ENCODE data around the gene ZNF200. TPM values are rescaled to one million over a fixed set of nuclear protein-coding genes. Genes with fewer than 3 reads are reported as not detected.
"Not testable (repeated sequence)": the region's sequence is repeated elsewhere in the genome, so short reads cannot be mapped to it uniquely, and the experiment has no call there.

The ZNF200 gene
- total RNA-seq, 1 experiment from 2014 or later, result 5.0 TPM

- H3K79me2 ChIP-seq (ENCODE audit: low read length), result no peaks in the 10 kb centered on the region
- H3K9ac ChIP-seq (ENCODE audit: low read length), result no peak overlapping the region
- DNase-seq (peak; percentile 2), ATAC-seq (no peak; the same call in 1 of the 2 replicates)
- CTCF ChIA-PET, result no interaction called here
- no peaks in the 10 kb centered on the region for H3K9me3 ChIP-seq (ENCODE audit: low read length)
- H4K20me1 ChIP-seq (ENCODE audit: low read length), result no peaks in the 10 kb centered on the region
- no peaks in the 10 kb centered on the region for H3K36me3 ChIP-seq (ENCODE audit: low read depth, low read length)
- no peak overlapping the region for H3K4me2 ChIP-seq (ENCODE audit: low read length)
- POLR2A ChIA-PET (ENCODE audit: unreplicated experiment), result interaction anchor here (0.5 kb wide), 1 partner anchor 116 kb away, joined by 13 read pairs; no protein-coding TSS in a partner anchor
- no peaks in the 10 kb centered on the region for H3F3A ChIP-seq (ENCODE audit: low read length, unreplicated experiment)
- no peaks in the 10 kb centered on the region for H3K9me2 ChIP-seq (replicated peaks; ENCODE audit: low read length)
- no peaks in the 10 kb centered on the region for H3K27me3 ChIP-seq (ENCODE audit: low read length)
- H3K4me1 ChIP-seq (ENCODE audit: insufficient read depth, low read length), result no peaks in the 10 kb centered on the region
- BruUV-seq (replicated peaks), result no TSS peak
- TF ChIP-seq EZH2 (IDR thresholded peaks at IDR 0.05; ENCODE audit: low read length, unreplicated experiment), result no peak
- intact Hi-C loops (cut with micrococcal nuclease), result no loop called here
- no peak overlapping the region for H2AFZ ChIP-seq (ENCODE audit: low read length)
- no peak overlapping the region for H3K27ac ChIP-seq (ENCODE audit: low read length)
- H3K4me3 ChIP-seq (ENCODE audit: low read length), result no peak overlapping the region
These were observed 39.5 kb upstream of the ZNF200 start for GRCh38 chr16:3274490-3274889.

GRCh38 chr16:3271281-3271680 is 36.3 kb upstream of the ZNF200 start:
- DNase-seq; H3K9ac ChIP-seq (ENCODE audit: low read length); H3K4me2 ChIP-seq (ENCODE audit: low read length); H3K4me3 ChIP-seq (ENCODE audit: low read length); CTCF ChIA-PET; H3K9me3 ChIP-seq (ENCODE audit: low read length); BruUV-seq (replicated peaks); H3K4me1 ChIP-seq (ENCODE audit: insufficient read depth, low read length); H4K20me1 ChIP-seq (ENCODE audit: low read length); H3F3A ChIP-seq (ENCODE audit: low read length, unreplicated experiment); H2AFZ ChIP-seq (ENCODE audit: low read length); intact Hi-C loops (cut with micrococcal nuclease); H3K36me3 ChIP-seq (ENCODE audit: low read depth, low read length); H3K9me2 ChIP-seq (replicated peaks; ENCODE audit: low read length); ATAC-seq; H3K27me3 ChIP-seq (ENCODE audit: low read length); H3K27ac ChIP-seq (ENCODE audit: low read length); POLR2A ChIA-PET (ENCODE audit: unreplicated experiment); H3K79me2 ChIP-seq (ENCODE audit: low read length): not testable (repeated sequence)

GRCh38 chr16:3270718-3271117 is 35.8 kb upstream of the ZNF200 start:
- H3K27me3 ChIP-seq (ENCODE audit: low read length); H4K20me1 ChIP-seq (ENCODE audit: low read length); intact Hi-C loops (cut with micrococcal nuclease); H2AFZ ChIP-seq (ENCODE audit: low read length); H3K9me3 ChIP-seq (ENCODE audit: low read length); DNase-seq; CTCF ChIA-PET; H3K79me2 ChIP-seq (ENCODE audit: low read length); H3K4me3 ChIP-seq (ENCODE audit: low read length); H3K4me1 ChIP-seq (ENCODE audit: insufficient read depth, low read length); ATAC-seq; H3K27ac ChIP-seq (ENCODE audit: low read length); H3F3A ChIP-seq (ENCODE audit: low read length, unreplicated experiment); H3K9me2 ChIP-seq (replicated peaks; ENCODE audit: low read length); H3K9ac ChIP-seq (ENCODE audit: low read length); POLR2A ChIA-PET (ENCODE audit: unreplicated experiment); H3K36me3 ChIP-seq (ENCODE audit: low read depth, low read length); H3K4me2 ChIP-seq (ENCODE audit: low read length); BruUV-seq (replicated peaks): not testable (repeated sequence)

DNA sequence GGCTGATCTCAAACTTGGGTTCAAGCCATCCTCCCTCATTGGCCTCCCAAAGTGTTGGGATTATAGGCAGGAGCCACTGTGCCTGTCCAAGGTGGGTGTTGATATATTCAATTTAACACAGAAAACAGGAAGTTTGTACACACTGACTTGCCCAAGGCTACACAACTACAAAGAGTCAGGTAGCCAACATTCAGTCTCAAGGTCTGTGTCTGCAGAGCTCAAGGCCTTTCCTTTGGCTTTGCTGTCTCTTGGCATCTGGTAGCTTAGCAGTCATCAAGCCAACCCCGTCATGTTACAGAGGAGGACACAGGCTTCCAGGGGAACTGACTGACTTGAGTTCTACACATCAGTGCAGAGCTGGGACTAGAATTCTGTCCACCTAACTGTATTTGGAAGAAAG is 33.3 kb upstream of the ZNF200 start:
- Histone ChIP-seq H4K20me1 (ENCODE audit: low read length) (no peaks in the 10 kb centered on the region), H3K9me3 (ENCODE audit: low read length) (no peaks in the 10 kb centered on the region), H3K27ac (ENCODE audit: low read length) (no peak overlapping the region), H3F3A (ENCODE audit: low read length, unreplicated experiment) (no peaks in the 10 kb centered on the region), H3K36me3 (ENCODE audit: low read depth, low read length) (no peaks in the 10 kb centered on the region), H2AFZ (ENCODE audit: low read length) (no peak overlapping the region), H3K79me2 (ENCODE audit: low read length) (no peaks in the 10 kb centered on the region), H3K9me2 (replicated peaks; ENCODE audit: low read length) (no peaks in the 10 kb centered on the region), H3K4me3 (ENCODE audit: low read length) (no peak overlapping the region), H3K27me3 (ENCODE audit: low read length) (no peaks in the 10 kb centered on the region), H3K9ac (ENCODE audit: low read length) (no peak overlapping the region), H3K4me2 (ENCODE audit: low read length) (no peak overlapping the region), H3K4me1 (ENCODE audit: insufficient read depth, low read length) (peaks cover 6% of the 10 kb centered on the region; the same call in 1 of the 2 replicates)
- no TSS peak for BruUV-seq (replicated peaks)
- ATAC-seq, result no peak
- no peak for DNase-seq
- CTCF ChIA-PET, result no interaction called here
- TF ChIP-seq, protein P1, sequence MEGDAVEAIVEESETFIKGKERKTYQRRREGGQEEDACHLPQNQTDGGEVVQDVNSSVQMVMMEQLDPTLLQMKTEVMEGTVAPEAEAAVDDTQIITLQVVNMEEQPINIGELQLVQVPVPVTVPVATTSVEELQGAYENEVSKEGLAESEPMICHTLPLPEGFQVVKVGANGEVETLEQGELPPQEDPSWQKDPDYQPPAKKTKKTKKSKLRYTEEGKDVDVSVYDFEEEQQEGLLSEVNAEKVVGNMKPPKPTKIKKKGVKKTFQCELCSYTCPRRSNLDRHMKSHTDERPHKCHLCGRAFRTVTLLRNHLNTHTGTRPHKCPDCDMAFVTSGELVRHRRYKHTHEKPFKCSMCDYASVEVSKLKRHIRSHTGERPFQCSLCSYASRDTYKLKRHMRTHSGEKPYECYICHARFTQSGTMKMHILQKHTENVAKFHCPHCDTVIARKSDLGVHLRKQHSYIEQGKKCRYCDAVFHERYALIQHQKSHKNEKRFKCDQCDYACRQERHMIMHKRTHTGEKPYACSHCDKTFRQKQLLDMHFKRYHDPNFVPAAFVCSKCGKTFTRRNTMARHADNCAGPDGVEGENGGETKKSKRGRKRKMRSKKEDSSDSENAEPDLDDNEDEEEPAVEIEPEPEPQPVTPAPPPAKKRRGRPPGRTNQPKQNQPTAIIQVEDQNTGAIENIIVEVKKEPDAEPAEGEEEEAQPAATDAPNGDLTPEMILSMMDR (conservative IDR thresholded peaks at IDR 0.05; ENCODE audit: low read depth, low read length), result no peak
- TF ChIP-seq EZH2phosphoT487 (IDR thresholded peaks at IDR 0.05; ENCODE audit: borderline replicate concordance, low read length) (no peak), EZH2 (IDR thresholded peaks at IDR 0.05; ENCODE audit: low read length, unreplicated experiment) (no peak)
- POLR2A ChIA-PET (ENCODE audit: unreplicated experiment), result no interaction called here
- intact Hi-C loops (cut with micrococcal nuclease), result no loop called here

Data from PC-3 (cell line).